H1 (cell line): ENCODE data around the gene GTF2I. TPM values are rescaled to one million over a fixed set of nuclear protein-coding genes. Genes with fewer than 3 reads are reported as not detected.

Source experiments
- CTCF ChIA-PET: fragments of 300-600 bp; sonication (Branson Sonifier 250); formaldehyde crosslinking; loops from one replicate; lab custom pipeline; 2021; ENCODE audit not compliant: partially characterized antibody; lab: Charles Lee
- POLR2A ChIA-PET: fragments of 300-600 bp; sonication (Branson Sonifier 250); formaldehyde crosslinking; loops from one replicate; lab custom pipeline; 2021; ENCODE audit warnings: inconsistent platforms; ENCODE audit not compliant: partially characterized antibody; lab: Charles Lee
- DNase-seq, 2 experiments: peaks; one replicate each; pipeline versions ENCODE4 v3.0.0 to v3.0.0-alpha.2; 2010 to 2022; ENCODE audit warnings: low spot score in 2 of 2, low read depth in 1 of 2, mixed read lengths in 1 of 2
- FAIRE-seq: peaks from 2 replicates; lab custom pipeline; 2011; peaks lifted over from hg19 to GRCh38; lab: Jason Lieb, UNC
- H2AFZ ChIP-seq: 2 replicates; pipeline ENCODE4 v1.8.1; 2012; ENCODE audit warnings: low read length, inconsistent platforms
- H2AK5ac ChIP-seq: 2 replicates; pipeline ENCODE4 v1.6.1; 2013; ENCODE audit warnings: low read depth, low read length
- H2BK120ac ChIP-seq: replicated peaks from 2 replicates; pipeline ENCODE3; 2013; ENCODE audit warnings: low read depth, low read length, inconsistent platforms
- H2BK12ac ChIP-seq: 2 replicates; pipeline ENCODE4 v1.6.1; 2013; ENCODE audit warnings: low read depth, low read length
- H2BK15ac ChIP-seq: 2 replicates; pipeline ENCODE4 v1.6.1; 2013; ENCODE audit warnings: low read length
- H2BK20ac ChIP-seq: 2 replicates; pipeline ENCODE4 v1.6.1; 2013; ENCODE audit warnings: low read length
- H2BK5ac ChIP-seq: 2 replicates; pipeline ENCODE4 v1.6.1; 2013; ENCODE audit warnings: low read depth, low read length
- H3K14ac ChIP-seq: 2 replicates; pipeline ENCODE4 v1.6.1; 2013; ENCODE audit warnings: inconsistent platforms; ENCODE audit not compliant: insufficient read length
- H3K18ac ChIP-seq: 2 replicates; pipeline ENCODE4 v1.6.1; 2013; ENCODE audit warnings: low read length; ENCODE audit errors: extremely low read depth
- H3K23ac ChIP-seq: 2 replicates; pipeline ENCODE4 v1.6.1; 2013; ENCODE audit warnings: inconsistent platforms; ENCODE audit not compliant: insufficient read length
- H3K23me2 ChIP-seq: 2 replicates; pipeline ENCODE4 v1.6.1; 2013; ENCODE audit warnings: low read depth, low read length
- H3K27ac ChIP-seq: 2 replicates; pipeline ENCODE4 v1.6.1; 2011; ENCODE audit warnings: low read depth, low read length, inconsistent platforms
- H3K27me3 ChIP-seq, 4 experiments: replicated peaks in 1 of 4; 1 replicate in 1 of 4; 2 replicates in 3 of 4; pipeline versions ENCODE4 v1.6.1 to v1.8.1; 2011 to 2013; ENCODE audit warnings: low read length in 3 of 4, mild to moderate bottlenecking in 3 of 4, inconsistent platforms in 2 of 4, mixed read lengths in 2 of 4, moderate library complexity in 1 of 4; ENCODE audit not compliant: control insufficient read depth in 3 of 4, insufficient read depth in 3 of 4; ENCODE audit errors: extremely low read depth in 1 of 4
- H3K36me3 ChIP-seq, 4 experiments: 2 replicates each; pipeline versions ENCODE4 v1.6.1 to v1.8.1; 2011 to 2013; ENCODE audit warnings: mild to moderate bottlenecking in 4 of 4, low read length in 3 of 4, moderate library complexity in 2 of 4, control low read depth in 1 of 4, inconsistent platforms in 1 of 4; ENCODE audit not compliant: insufficient read depth in 4 of 4, control insufficient read depth in 2 of 4
- H3K4ac ChIP-seq: replicated peaks from 2 replicates; pipeline ENCODE3; 2013; ENCODE audit warnings: low read length, low read depth, mixed read lengths, inconsistent platforms; ENCODE audit not compliant: insufficient read length
- H3K4me1 ChIP-seq, 4 experiments: replicated peaks in 1 of 4; 1 replicate in 1 of 4; 2 replicates in 3 of 4; pipeline versions ENCODE4 v1.6.1 to v1.8.1; 2011 to 2013; ENCODE audit warnings: low read length in 3 of 4, inconsistent platforms in 2 of 4, mixed read lengths in 1 of 4; ENCODE audit not compliant: insufficient read depth in 4 of 4, control insufficient read depth in 3 of 4
- H3K4me2 ChIP-seq, 2 experiments: 2 replicates each; pipeline versions ENCODE4 v1.6.1 to v1.8.1; 2011 to 2013; ENCODE audit warnings: low read depth in 2 of 2, low read length in 2 of 2, control low read depth in 1 of 2, inconsistent platforms in 1 of 2, mild to moderate bottlenecking in 1 of 2; ENCODE audit not compliant: insufficient read depth in 1 of 2
- H3K4me3 ChIP-seq, 4 experiments: fragments of 200-600, 300-600 bp in 1 of 4; sonication (generic), shearing (Covaris generic), sonication (Bioruptor Twin) in 1 of 4; 2 replicates each; pipeline versions ENCODE4 v1.5.1 to v1.8.1; 2011 to 2016; ENCODE audit warnings: low read length in 4 of 4, low read depth in 3 of 4, control low read depth in 2 of 4, inconsistent platforms in 2 of 4, mild to moderate bottlenecking in 2 of 4, mixed read lengths in 1 of 4, moderate library complexity in 1 of 4; ENCODE audit not compliant: insufficient read depth in 2 of 4; ENCODE audit errors: extremely low read depth in 1 of 4
- H3K56ac ChIP-seq: replicated peaks from 2 replicates; pipeline ENCODE3; 2013; ENCODE audit warnings: low read depth, mild to moderate bottlenecking, mixed read lengths, low read length, inconsistent platforms; ENCODE audit not compliant: insufficient read length
- H3K79me1 ChIP-seq: 2 replicates; pipeline ENCODE4 v1.6.1; 2013; ENCODE audit warnings: low read depth, low read length, control low read depth
- H3K79me2 ChIP-seq, 2 experiments: 2 replicates each; pipeline versions ENCODE4 v1.6.1 to v1.8.1; 2012 to 2013; ENCODE audit warnings: low read length in 2 of 2, mild to moderate bottlenecking in 2 of 2, inconsistent platforms in 1 of 2; ENCODE audit not compliant: insufficient read depth in 2 of 2, control insufficient read depth in 1 of 2
- H3K9ac ChIP-seq, 4 experiments: replicated peaks in 1 of 4; 1 replicate in 1 of 4; 2 replicates in 3 of 4; pipeline versions ENCODE4 v1.6.1 to v1.8.1; 2011 to 2013; ENCODE audit warnings: low read depth in 3 of 4, low read length in 3 of 4, control low read depth in 2 of 4, mild to moderate bottlenecking in 2 of 4, moderate library complexity in 2 of 4, inconsistent platforms in 1 of 4; ENCODE audit errors: extremely low read depth in 1 of 4
- H3K9me3 ChIP-seq, 2 experiments: 2 replicates each; pipeline versions ENCODE4 v1.6.1 to v1.8.1; 2012 to 2013; ENCODE audit warnings: mild to moderate bottlenecking in 2 of 2, moderate library complexity in 2 of 2, control low read depth in 1 of 2, inconsistent platforms in 1 of 2, low read depth in 1 of 2, low read length in 1 of 2, mixed read lengths in 1 of 2; ENCODE audit not compliant: insufficient read depth in 2 of 2
- H4K20me1 ChIP-seq, 2 experiments: replicated peaks in 1 of 2; 2 replicates each; pipeline versions ENCODE3 to v1.8.1; 2011 to 2013; ENCODE audit warnings: inconsistent platforms in 2 of 2, low read length in 2 of 2, mild to moderate bottlenecking in 1 of 2; ENCODE audit not compliant: insufficient read depth in 2 of 2, control insufficient read depth in 1 of 2
- H4K5ac ChIP-seq: 2 replicates; pipeline ENCODE4 v1.6.1; 2013; ENCODE audit warnings: low read length, low read depth, mixed read lengths, inconsistent platforms; ENCODE audit not compliant: insufficient read length
- H4K8ac ChIP-seq: 2 replicates; pipeline ENCODE4 v1.8.0; 2013; ENCODE audit warnings: mild to moderate bottlenecking, moderate library complexity, low read length, inconsistent platforms; ENCODE audit not compliant: insufficient read depth; ENCODE audit errors: extremely low read depth
- H4K91ac ChIP-seq: replicated peaks from 2 replicates; pipeline ENCODE3; 2013; ENCODE audit warnings: low read length, mixed read lengths, inconsistent platforms; ENCODE audit not compliant: insufficient read length
- CEBPB ChIP-seq: IDR thresholded peaks from 2 replicates; pipeline ENCODE4 v1.6.1; 2012; ENCODE audit warnings: low read depth, low read length
- CTBP2 ChIP-seq: IDR thresholded peaks from 2 replicates; pipeline ENCODE4 v1.7.0; 2011; ENCODE audit warnings: borderline replicate concordance, mild to moderate bottlenecking, moderate library complexity, mixed read lengths, low read length; ENCODE audit not compliant: insufficient read depth, insufficient read length
- EGR1 ChIP-seq: IDR thresholded peaks from 2 replicates; pipeline ENCODE4 v1.6.1; 2011; ENCODE audit warnings: low read depth, low read length, borderline replicate concordance
- GABPA ChIP-seq: IDR thresholded peaks from 2 replicates; pipeline ENCODE4 v1.6.1; 2011; ENCODE audit warnings: mild to moderate bottlenecking, low read length, moderate library complexity, borderline replicate concordance; ENCODE audit not compliant: insufficient read depth
- KDM4A ChIP-seq: IDR thresholded peaks from one replicate; pipeline ENCODE4 v1.7.1; 2012; ENCODE audit warnings: low read depth, mild to moderate bottlenecking, moderate library complexity, low read length, inconsistent platforms; ENCODE audit not compliant: severe bottlenecking
- NANOG ChIP-seq: IDR thresholded peaks from 2 replicates; pipeline ENCODE4 v1.6.1; 2011; ENCODE audit warnings: low read length, low read depth, mild to moderate bottlenecking, inconsistent platforms; ENCODE audit not compliant: insufficient read depth, poor library complexity, severe bottlenecking
- POLR2AphosphoS5 ChIP-seq: IDR thresholded peaks from 2 replicates; pipeline ENCODE4 v1.6.1; 2011; ENCODE audit warnings: low read depth, low read length
- RNF2 ChIP-seq: fragments of 200-900, 300-1000 bp; sonication (generic); IDR thresholded peaks from 2 replicates; pipeline ENCODE4 v1.7.1; 2016; ENCODE audit warnings: borderline replicate concordance, low read depth, mild to moderate bottlenecking, antibody characterized with exemption, low read length; ENCODE audit not compliant: poor library complexity, severe bottlenecking; ENCODE audit errors: missing control alignments
- SP4 ChIP-seq: IDR thresholded peaks from 2 replicates; pipeline ENCODE4 v1.6.1; 2012; ENCODE audit warnings: low read length, inconsistent platforms
- SRF ChIP-seq: IDR thresholded peaks from 2 replicates; pipeline ENCODE4 v1.6.1; 2011; ENCODE audit warnings: mild to moderate bottlenecking, low read depth, low read length, moderate library complexity
- TAF7 ChIP-seq: optimal IDR thresholded peaks from 2 replicates; pipeline ENCODE3; 2011; ENCODE audit warnings: low read depth, mild to moderate bottlenecking, inconsistent platforms, low read length, moderate library complexity, borderline replicate concordance
- TCF12 ChIP-seq: IDR thresholded peaks from 2 replicates; pipeline ENCODE4 v1.6.1; 2011; ENCODE audit warnings: low read depth, mild to moderate bottlenecking, low read length
- TEAD4 ChIP-seq: IDR thresholded peaks from 2 replicates; pipeline ENCODE4 v1.6.1; 2012; ENCODE audit warnings: low read depth, low read length, inconsistent platforms, mixed read lengths
- YY1 ChIP-seq: IDR thresholded peaks from 2 replicates; pipeline ENCODE4 v1.6.1; 2011; ENCODE audit warnings: low read depth, mild to moderate bottlenecking, low read length
- polyA plus RNA-seq, 7 experiments: library from polyadenylated mRNA; depleted of rRNA in 3 of 7; stranded (reverse) in 5 of 7; unstranded in 2 of 7; fragments of >200 nt in 5 of 7; fragments of 200-250 nt in 2 of 7; gene quantifications; 1 replicate in 5 of 7; 2 replicates in 1 of 7; 4 replicates in 1 of 7; pipeline versions ENCODE4 v1.2.1 to v1.2.3, GENCODE V29; 2011 to 2013; ENCODE audit warnings: missing spikeins in 2 of 7, mixed read lengths in 2 of 7
- total RNA-seq: library from RNA; stranded (reverse); fragmentation: NEBNext Ultra II Directional; extraction: Animal tissue kit (Norgen Biotek cat#: 25700); gene quantifications from 2 replicates; pipeline ENCODE4 v1.2.1, GENCODE V29; 2021
- TF ChIP-seq, protein P1 (sequence below): IDR thresholded peaks from 2 replicates; pipeline ENCODE4 v1.6.1; 2012; ENCODE audit warnings: inconsistent platforms

Gene GTF2I
- total and polyA plus RNA-seq, 2 of the 8 experiments (the other 6 are each of a cell fraction or from before 2014, with no cell fraction given): 46.7 to 316 TPM

DNA sequence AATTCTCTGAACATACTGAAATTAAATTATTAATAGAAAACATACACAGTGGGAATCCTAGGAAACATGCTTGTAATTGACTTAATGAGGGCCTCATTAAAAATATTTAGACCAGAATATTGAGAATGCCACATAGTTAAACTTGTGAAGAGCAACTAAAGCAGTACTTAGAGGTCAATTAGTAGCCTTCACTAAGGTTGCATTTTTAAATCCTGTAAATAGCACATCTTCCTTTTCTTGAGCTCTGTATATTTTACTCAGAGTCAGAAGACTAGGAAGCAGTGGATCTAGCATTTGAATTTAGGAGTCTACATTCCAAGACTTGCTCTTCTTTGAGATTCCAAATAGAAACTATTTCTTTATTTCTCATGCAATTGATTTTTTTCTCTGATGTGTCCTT lies 56.0 kb downstream of the GTF2I start:
- Histone ChIP-seq H2BK120ac (no peak overlapping the region), H4K8ac (no peak overlapping the region), H2BK20ac (no peak overlapping the region), H2BK5ac (no peak overlapping the region), H3K27me3 (no peaks in the 10 kb centered on the region), H3K9me3 (no peaks in the 10 kb centered on the region), H3K56ac (no peak overlapping the region), H3K4me1 (no peaks in the 10 kb centered on the region), H4K20me1 (peaks cover 0 to 1% of the 10 kb centered on the region in 2 experiments), H3K79me2 (peaks cover 0 to 2% of the 10 kb centered on the region in 2 experiments; a peak in 1 of 4 replicates), H3K79me1 (no peaks in the 10 kb centered on the region; the same call in 1 of the 2 replicates), H4K5ac (no peak overlapping the region), H3K4me3 (no peak overlapping the region), H3K9ac (no peak overlapping the region), H2AFZ (no peak overlapping the region), H2BK15ac (no peak overlapping the region), H3K27ac (no peak overlapping the region), H3K23ac (no peak overlapping the region), H3K14ac (no peak overlapping the region), H4K91ac (no peak overlapping the region), H3K23me2 (no peaks in the 10 kb centered on the region; the same call in 1 of the 2 replicates), H3K36me3 (peaks cover 17 to 94% (median 56%) of the 10 kb centered on the region in 4 experiments), H3K4ac (no peak overlapping the region), H3K18ac (no peak overlapping the region), H3K4me2 (no peak overlapping the region), H2AK5ac (no peak overlapping the region), H2BK12ac (no peak overlapping the region)
- no peak for FAIRE-seq
- no peak for DNase-seq
- CTCF ChIA-PET: no interaction called here
- POLR2A ChIA-PET: interaction anchor here (0.6 kb wide), 1 partner anchor 13 kb away, joined by 3 read pairs; no protein-coding TSS in a partner anchor
- TF ChIP-seq, protein P1, sequence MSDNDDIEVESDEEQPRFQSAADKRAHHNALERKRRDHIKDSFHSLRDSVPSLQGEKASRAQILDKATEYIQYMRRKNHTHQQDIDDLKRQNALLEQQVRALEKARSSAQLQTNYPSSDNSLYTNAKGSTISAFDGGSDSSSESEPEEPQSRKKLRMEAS: no peak
- TF ChIP-seq TEAD4 (no peak), TAF7 (no peak), CEBPB (no peak), EGR1 (no peak), KDM4A (no peak), NANOG (no peak), SRF (no peak), RNF2 (no peak), GABPA (no peak), SP4 (no peak), TCF12 (no peak), POLR2AphosphoS5 (no peak), YY1 (no peak), CTBP2 (no peak)
